HTR-8/SVneo (cell line): Measurements from ENCODE around the gene RPIA.

Experiments
- DNase-seq: peaks from one replicate; pipeline ENCODE4 v3.0.0; 2011; ENCODE audit warnings: low spot score, mixed read lengths; ENCODE audit not compliant: insufficient read length
- FAIRE-seq: peaks from 2 replicates; lab custom pipeline; 2011; peaks lifted over from hg19 to GRCh38; lab: Jason Lieb, UNC

RPIA gene

DNA sequence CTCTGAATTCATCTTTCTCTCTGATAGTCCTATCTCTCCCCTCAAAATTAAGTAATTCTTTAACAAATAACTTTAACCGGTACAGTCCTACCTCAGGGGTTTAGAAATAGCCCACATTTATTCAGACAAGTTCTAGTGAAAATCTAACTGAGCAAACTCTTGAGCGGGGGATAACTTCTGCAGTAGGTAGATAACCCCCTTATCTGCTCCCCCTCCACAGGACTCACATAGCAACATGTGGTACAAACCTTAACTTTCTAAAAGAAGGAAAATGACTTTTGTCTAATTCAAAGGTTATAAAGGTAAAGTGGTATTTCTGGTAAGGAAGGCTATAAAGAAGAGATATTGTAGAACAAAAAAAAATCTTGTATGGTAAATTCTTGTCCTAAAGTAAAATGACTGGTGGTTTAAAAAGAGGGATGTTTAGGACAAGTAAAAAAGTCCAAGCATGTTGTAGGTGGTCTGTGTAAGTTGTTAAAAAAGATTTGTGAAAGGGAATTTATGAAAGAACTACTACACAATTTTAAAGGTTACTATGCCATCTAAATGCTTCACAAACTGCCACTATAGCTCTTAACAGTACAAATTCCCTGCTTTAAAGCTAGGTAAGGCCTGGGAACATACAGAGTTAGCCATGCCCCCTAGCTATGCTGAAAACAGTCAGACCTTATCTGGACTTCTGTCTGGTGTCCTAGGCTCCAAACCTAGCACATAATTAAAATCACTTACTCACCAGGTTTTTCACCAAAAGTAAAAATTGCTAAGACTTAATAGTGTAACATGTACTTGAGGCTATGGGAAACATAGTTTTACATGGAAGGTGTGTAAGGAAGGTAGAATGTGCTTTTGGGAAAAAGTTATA is 8.1 kb upstream of the RPIA start:
- FAIRE-seq (no peak), DNase-seq (no peak)

DNA sequence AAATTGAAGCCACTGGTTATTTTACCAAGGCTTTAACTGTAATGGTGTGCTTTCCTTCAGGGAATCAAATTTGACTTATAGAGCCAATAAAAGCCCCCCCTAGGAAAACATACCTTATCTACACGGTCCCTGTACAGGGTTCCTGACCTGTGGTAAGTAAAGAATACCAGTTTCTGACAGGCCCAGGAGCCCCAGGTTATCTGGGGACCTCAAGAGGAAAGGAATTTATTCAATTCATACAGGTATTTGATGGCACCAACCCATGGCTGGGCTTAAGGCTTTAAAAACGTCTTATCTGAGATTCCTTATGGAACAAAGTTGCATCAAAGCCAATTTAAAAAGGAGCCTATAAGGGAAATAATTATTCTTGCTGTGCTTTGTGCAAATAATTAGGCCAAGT is 7.0 kb upstream of the RPIA start:
- DNase-seq (no peak), FAIRE-seq (no peak)

DNA sequence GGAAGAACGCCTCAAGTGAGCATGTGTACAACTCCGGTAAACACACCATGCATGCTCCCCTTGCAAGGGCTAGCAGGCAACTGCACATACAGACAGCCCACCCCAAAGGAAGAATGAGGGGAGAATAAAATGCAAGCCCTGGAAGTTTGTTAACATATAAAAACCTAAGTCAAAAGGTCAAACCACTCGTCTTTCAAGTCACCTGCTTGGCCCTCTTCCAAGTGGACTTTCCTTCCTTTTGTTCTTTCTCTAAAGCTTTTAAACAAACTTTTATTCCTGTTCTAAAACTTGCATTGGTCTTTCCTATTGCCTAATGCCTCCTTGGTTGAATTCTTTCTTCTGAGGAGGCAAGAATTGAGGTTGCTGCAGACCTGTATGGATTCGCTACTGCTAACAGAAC is 5.2 kb upstream of the RPIA start:
- no peak for FAIRE-seq
- DNase-seq: no peak

DNA sequence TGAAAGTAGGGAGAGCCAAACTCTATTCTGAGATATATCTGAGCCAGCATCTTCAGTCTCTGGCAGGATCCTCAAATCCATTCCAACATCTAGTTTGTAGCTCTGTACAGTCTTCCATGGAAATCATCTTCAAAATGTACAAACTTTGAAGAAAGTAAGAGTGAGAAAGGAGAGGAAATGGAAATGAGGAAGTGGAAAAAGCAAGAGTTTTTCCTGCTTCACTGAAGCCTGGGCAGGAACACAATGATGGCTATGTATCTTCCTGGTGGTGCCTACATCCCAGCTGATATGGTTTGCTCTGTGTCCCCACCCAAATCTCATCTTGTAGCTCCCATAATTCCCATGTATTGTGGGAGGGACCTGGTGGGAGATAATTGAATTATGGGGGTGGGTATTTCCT is 4.1 kb upstream of the RPIA start:
- FAIRE-seq (no peak), DNase-seq (no peak)

DNA sequence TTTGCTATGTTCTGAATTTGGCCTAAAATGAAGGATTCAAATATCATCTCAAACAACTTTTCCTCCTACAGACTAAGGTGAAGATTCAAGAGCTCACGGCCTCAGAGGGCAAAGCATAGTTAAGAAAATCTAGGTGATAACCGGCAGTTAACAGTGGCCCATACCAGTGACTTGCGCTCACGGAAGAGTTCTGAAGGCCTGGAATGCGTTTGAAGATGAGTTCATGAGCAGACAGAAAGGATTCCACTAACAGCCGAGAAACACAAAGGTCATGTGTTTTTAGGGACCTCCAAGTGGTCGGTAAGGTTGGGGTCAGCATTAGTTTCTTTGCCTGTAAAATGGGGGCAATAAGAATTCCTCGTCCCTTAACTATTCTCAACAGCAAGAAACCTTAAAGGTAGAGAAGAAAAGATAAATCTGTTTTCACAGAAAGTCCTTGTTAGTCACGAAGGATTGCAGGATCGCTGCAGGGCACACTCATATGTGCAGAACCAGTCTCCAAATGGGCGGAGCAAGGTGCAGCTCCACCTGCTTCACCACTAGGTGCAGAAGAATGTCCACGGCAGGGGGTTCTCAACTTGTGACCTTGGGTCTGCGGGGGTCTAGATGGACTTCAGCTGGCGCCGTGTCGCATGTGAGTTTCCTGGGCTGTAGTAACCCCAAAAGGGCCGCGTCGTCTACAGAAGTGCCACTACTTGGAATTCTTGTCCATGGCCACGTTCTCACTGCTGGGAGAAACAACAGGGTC is 708 bp upstream of the RPIA start:
- DNase-seq: no peak
- FAIRE-seq: no peak

DNA sequence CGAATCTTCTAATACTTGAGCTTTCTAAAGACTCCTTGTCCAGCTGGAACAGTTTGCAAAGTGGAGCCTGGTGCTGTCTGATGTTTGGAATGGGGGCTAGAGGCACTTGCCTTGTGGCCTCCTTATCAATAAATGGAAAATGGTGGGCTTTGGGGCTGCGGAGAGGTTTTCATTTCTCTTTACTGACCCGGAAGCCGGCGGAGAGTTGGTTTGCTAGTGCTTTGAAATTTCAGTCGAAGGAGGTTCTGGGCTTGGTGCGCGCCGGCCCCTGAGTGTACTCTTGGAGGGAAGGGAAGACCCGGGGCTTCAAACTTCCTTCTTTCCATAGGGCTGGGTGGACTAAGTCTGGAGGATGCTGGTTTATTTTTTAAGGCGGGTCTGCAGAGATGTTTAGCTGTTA is 714 bp downstream of the RPIA start:
- peak; percentile 15 for DNase-seq
- FAIRE-seq: no peak

DNA sequence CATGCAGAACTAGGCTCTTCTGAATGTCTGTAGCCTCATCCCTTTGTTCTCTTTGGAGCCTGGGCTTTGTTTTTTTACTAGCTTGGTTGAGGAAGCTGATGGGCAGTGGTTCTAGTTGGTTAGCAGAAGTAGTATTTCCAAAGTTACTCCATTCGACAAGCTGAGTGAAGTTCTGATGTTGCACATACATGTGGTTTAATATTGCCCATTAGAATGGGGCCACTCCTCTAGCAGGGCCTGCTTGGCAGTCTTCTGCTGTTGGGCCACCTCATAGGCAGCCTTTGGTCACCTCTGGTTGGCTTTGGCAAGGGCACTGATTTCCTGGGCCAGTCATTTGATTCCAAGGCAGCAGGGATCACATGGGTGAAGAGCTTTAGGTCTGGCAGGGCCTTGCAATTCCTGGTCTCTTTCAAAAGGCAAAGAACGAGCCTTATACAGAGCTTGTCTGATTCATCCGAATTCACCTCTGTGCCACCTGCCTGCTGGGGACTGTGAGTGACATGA is 2.5 kb downstream of the RPIA start:
- FAIRE-seq (no peak), DNase-seq (no peak)

DNA sequence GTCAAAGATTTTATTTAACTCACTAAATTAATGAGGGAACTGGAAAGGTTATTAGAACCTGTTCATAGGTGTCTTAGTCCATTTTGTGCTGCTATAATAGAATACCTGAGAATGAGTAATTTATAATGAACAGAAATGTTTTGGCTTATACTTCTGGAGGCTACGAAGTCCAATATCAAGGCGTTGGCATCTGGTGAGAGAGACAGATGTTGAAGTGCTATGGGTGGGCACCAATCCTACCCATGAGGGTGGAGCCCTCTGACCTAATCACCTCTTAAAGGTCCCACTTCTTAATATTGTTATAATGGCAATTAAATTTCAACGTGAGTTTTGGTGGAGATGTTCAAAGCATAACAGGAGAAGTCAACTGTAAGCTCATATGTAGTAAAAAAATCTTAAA is 5.1 kb downstream of the RPIA start:
- DNase-seq (no peak), FAIRE-seq (no peak)

DNA sequence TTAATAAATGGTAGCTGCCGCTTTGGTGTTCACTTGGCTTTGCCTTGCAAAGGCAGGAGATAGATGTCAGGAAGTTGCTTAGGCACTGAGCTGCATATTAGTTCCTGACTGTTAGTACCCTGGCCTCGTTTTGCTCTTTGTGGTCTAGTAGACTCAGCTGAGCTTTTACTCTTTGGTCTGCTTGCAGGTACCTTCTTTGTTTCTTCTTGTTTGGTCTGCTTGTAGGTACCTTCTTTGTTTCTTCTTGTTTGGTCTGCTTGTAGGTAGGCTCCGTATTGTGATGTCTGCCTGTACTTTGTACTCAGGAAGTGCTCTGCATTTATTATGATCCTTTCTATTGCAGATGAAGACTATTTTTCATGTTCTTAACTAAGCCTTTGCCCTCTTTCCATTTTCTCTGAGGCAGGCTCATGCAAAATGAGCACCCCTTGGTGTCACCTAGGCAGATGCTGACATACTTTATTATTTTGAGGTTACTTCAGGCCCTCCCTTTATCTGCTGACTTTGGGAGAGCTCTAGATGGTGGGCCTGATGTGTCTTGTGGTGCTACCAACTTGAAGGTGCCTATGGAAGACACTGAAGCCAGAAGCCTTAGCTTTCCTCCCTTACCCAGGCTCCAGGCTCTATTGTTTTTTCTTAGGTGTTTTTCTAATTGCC is 6.0 kb downstream of the RPIA start:
- no peak for DNase-seq
- FAIRE-seq: no peak

DNA sequence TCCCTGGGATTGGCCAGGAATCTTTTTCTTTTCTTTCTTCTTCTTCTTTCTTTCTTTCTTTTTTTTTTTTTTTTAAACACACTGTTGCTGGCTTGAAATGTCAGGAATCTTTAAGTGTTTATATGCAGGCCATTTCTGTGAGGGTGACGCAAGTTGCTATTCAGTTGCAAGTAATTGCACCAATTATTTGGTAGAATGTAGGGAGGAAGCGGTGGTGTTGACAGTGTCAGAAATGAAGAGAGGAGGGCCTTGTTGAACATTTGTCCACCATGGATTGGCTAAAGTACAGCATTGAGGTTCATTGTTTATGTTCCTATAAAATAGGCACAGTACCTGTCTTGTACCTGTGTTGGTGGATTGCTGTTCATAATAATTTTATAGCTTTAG is 6.5 kb downstream of the RPIA start:
- no peak for FAIRE-seq
- no peak for DNase-seq

DNA sequence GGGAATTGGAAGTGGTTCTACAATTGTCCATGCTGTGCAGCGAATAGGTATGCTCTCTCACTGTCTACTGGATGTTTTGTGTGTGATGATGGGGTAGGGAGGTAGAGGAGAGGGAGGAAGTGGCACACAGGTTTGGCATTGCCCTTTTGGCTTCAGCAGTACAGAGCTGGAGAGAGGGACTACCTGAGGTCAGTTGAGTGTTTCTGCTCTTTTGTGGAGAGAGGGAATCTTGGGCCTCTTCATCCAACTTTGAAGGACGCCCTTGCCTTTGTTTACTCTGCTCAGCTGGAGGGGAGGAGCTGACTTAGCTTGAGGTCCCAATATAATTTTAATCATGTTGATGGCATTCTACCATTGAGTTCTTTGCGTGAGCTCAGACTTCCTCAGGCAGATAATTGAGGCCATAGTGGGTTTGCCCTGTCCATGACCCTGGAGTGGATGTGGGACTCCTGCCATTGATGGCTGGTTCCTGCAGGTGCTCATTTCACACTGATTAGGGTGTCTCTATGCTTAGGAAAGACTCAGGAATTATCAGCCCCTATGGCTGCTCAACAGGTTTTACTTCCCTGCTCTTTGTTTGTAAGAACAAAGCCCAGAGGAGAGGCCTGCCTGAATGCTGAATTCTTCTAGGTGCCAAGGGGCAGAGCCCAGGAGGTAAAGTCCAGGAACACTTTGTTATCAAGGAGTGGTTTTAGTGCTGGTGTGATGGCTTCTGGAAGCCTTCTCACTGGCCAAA is 7.2 kb downstream of the RPIA start:
- FAIRE-seq (no peak), DNase-seq (no peak)

DNA sequence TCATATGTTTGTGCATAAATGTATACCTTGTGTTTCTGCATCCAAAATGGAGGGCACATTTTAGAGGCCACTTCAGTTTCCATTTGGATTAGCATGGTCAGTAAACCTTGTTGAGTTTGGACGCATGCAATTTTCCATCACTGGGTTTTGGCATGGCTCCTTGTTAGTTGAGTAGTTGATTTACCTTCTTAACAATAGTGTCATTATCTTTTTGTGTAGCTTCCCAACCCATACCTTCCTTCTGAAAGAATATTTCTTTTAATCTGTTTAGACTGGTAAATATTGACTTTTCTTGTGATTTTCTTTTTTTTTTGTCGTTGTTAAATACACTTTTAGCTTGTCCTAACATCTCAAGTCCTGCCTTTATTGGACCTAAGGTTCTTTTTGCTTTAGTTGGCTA is 15.5 kb downstream of the RPIA start:
- DNase-seq: no peak
- FAIRE-seq: no peak

DNA sequence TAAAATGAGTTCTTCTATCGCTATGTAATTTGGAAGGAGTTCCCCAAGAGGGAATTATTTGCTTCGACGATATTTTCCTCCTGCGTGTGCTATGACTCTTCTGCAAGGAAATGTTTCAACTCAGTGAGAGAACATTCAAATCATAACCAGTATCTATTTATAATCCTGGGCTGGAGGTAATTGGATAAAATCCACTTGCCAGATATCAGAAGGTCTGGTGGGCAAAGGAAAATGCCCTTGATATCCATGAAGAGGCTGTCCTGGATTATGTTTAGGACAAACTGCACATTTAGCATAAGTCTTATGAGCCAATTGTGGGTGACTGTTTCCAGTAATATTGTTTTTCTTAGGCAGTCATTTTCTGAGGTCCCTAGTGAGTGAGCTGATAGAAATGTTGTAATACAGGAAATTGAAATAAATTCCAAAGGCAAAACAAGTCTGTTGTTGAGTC is 17.7 kb downstream of the RPIA start:
- FAIRE-seq: no peak
- DNase-seq: no peak

DNA sequence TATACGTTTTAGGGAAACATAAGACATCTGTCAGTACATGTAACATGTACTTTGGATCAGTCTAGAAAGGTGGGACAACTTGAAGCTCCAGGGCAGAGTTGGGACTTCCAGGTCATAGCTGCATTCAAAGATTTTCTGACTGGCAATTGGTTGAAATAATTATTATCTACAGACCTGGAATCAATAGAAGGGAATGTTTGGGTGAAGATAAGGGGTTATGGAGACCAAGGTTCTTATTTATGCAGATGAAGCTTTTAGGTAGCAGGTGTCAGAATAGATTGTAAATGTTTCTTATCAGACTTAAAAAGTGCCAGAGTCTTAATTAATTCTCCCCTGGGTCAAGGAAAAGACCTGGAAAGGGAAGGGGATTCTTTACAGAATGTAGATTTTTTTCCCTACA is 19.8 kb downstream of the RPIA start:
- FAIRE-seq: no peak
- DNase-seq: no peak

DNA sequence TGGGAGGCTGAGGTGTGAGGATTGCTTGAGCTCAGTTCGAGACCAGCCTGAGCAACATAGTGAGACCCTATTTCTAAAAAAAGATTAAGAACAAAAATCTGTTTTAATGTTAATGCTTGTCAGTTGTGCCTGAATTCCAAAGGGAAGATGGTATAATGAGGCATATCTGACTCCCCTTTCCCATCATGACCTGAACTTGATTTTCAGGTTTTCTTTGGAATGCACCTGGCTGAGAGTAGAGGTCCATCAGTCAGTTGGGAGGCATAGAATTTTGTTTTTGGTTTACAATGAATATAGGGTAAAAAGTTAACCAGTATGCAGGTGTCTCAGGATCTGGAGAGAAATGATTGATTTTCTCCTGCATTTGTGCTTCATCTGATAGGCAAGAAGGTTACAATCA is 20.4 kb downstream of the RPIA start:
- FAIRE-seq (no peak), DNase-seq (no peak)

DNA sequence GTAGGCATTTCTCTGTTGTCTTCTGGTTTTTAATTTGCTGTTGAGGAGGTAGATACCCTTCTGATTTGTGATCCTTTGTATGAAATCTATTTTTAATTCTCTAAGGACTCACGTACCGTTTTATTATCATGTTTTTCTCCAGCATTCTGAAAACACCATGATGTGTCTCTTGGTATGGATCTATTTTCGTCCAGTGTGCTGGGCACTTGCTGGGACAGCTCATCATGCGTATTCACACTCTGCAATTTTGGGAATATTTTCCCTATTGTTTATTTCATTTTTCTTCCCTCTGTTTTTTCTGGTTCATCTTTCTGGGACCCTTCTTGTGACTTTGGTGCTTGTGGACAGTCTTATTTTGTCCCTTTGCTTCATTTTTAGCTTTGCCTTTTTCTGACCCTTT is 21.9 kb downstream of the RPIA start:
- DNase-seq (no peak), FAIRE-seq (no peak)

DNA sequence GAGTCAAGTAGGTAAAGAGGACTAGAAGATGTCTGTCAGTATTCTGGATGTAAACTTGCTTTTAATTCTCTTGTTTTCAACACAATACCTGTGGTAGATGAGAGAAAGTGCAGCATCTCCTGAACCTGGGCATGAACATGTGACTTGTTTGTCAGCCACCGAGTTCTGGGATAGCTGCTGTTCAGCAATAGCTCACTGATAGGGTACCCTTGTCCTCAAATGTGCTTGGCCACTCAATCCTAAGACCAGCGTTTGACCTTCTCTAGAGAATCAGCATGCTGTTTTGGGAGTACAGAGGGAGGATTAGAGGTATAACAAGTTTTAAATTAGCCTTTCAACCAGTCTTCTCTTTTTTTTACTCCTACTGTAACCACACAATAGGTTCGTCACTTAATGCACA is 23.2 kb downstream of the RPIA start:
- DNase-seq: no peak
- FAIRE-seq: no peak

DNA sequence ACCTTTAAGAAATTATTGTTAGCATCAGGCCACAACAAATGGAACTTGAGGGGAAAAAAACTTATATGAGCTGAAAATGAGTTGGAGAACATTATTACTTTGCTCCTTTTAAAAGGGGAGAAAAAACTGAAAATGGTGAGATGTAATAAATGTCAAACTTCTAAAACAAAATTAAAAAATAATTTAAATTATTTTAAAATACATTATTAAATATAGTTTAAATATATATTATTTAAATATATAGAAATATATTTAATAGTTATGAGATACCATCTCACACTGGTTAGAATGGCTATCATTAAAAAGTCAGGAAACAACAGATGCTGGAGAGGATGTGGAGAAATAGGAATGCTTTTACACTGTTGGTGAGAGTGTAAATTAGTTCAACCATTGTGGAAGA is 28.9 kb downstream of the RPIA start:
- FAIRE-seq: no peak
- no peak for DNase-seq

DNA sequence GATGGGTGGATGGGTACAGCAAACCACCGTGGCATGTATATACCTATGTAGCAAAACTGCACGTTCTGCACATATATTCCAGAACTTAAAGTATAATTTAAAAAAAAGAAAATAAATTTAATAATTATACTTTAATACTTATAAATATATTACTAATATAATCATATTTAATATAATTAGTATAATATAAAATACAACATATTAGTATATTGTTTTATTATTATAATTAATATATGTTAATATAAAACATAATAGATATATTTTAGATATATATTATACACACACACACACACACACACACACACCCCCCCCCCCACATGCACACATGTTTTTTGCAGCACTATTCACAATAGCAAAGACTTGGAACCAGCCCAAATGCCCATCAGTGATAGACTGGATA is 29.8 kb downstream of the RPIA start:
- DNase-seq: no peak
- no peak for FAIRE-seq

DNA sequence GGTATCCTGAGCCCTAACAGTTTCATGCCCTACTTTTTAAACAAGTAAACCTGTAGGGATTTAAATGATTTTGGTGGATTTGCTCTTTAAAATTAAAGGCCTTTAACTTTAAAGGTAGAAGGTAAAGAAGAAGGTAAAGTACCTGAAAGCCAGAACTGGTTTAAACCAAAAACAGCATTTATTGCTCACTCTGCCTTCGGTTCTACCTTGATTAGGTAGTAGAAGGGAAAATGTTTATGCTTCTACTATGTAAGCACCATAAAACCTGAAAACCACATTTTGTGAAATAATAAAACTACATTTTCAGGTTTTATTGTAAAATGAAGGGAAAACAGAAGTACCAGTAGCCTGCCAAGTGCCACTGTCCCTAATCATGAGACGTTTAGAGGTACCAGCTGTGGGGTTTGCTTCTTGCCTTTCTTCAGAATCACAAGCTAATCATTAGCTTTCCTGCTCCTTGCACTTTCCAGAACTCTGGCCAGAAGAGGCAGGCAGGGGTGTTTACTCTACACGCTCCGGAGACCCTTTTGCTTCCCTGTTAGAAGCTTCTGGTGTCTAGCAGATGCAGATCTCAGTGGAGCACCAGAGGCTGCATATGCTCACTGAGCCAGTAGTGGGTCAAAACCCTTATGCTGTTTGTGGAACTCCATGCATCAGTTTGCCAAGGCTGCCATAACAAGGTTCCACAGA is 33.3 kb downstream of the RPIA start:
- no peak for FAIRE-seq
- no peak for DNase-seq
